ENCODE measurements around the gene EXTL1. TPM values are rescaled to one million over a fixed set of nuclear protein-coding genes. Genes with fewer than 3 reads are reported as not detected.
A peak's percentile ranks its signal among the peaks of the same experiment; 100 is the strongest.

EXTL1 gene
- total and polyA plus RNA-seq, 2 donors, result 0.09 to 0.14 TPM

- peaks cover 10 to 12% of the 10 kb centered on the region in 2 donors for H3K4me1 ChIP-seq (ENCODE audit: control insufficient read depth in 2 of 2, insufficient read depth in 2 of 2, low read length in 2 of 2)
- 37% methylated on average over 29 of the region's 29 CpGs for WGBS
- no peak overlapping the region for H3K27ac ChIP-seq (ENCODE audit: low read depth in 1 of 2, low read length in 1 of 2)
- no peak for DNase-seq (ENCODE audit: low read depth in 6 of 9, low spot score in 9 of 9)
- no peak overlapping the region for H3K4me3 ChIP-seq (ENCODE audit: low read length in 2 of 2)
- H3K27me3 ChIP-seq (ENCODE audit: control insufficient read depth in 2 of 2, insufficient read depth in 1 of 2, low read length in 1 of 2), result peaks cover 52 to 92% of the 10 kb centered on the region in 2 donors
- H3K36me3 ChIP-seq (ENCODE audit: control insufficient read depth in 2 of 2, insufficient read depth in 2 of 2, low read length in 1 of 2), result no peaks in the 10 kb centered on the region
- H3K9me3 ChIP-seq (ENCODE audit: control insufficient read depth in 2 of 2, insufficient read depth in 1 of 2, low read length in 1 of 2), result peaks cover 0 to 8% of the 10 kb centered on the region in 2 donors
Measured at GRCh38 chr1:26044971-26045721, 23.6 kb downstream of the EXTL1 start.

DNA sequence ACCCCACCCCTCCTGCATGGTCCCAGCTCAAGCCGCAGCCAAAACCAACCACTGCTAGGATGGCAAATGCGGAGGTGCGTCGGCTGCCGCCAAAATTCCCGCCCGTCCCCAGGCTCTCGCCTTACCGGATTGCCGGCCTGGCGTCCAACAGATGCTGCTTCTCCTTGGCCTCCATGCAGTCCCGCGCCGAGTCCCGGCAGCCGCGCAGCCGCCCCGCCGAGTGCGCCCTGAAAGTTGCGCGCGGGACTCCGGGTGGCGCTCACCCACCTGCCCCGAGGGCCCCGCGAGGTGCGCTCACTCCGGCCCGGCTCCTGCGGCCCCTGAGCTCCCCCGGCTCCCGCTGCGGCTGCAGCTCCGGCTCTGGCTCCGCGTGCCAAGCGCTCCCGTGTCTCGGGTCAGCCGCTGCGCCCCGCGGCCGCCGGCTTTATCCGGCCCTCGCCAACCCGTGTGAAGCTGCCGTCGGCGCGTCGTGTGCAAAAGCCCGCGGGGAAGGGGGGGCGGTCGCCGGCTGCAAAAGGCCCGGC is 24.2 kb downstream of the EXTL1 start, which contains the start of gene SLC30A2:
Gene SLC30A2 (minus strand): TSS at position 397 of the 524 bp plus-strand sequence. CDS start 222 bp downstream, at position 175.
- Histone ChIP-seq H3K36me3 (ENCODE audit: control insufficient read depth in 2 of 2, insufficient read depth in 2 of 2, low read length in 1 of 2) (no peaks in the 10 kb centered on the region), H3K9me3 (ENCODE audit: control insufficient read depth in 2 of 2, insufficient read depth in 1 of 2, low read length in 1 of 2) (peaks cover 0 to 8% of the 10 kb centered on the region in 2 donors), H3K4me1 (ENCODE audit: control insufficient read depth in 2 of 2, insufficient read depth in 2 of 2, low read length in 2 of 2) (peaks cover 10 to 12% of the 10 kb centered on the region in 2 donors), H3K27ac (ENCODE audit: low read depth in 1 of 2, low read length in 1 of 2) (no peak within 1 kb of the TSS), H3K4me3 (ENCODE audit: low read length in 2 of 2) (peak within 1 kb of the TSS in 1 of 2 donors; percentile 19), H3K27me3 (ENCODE audit: control insufficient read depth in 2 of 2, insufficient read depth in 1 of 2, low read length in 1 of 2) (peaks cover 52 to 97% of the 10 kb centered on the region in 2 donors)
- peak in 2 of 9 donors; percentile 47 to 57 for DNase-seq (ENCODE audit: low read depth in 6 of 9, low spot score in 9 of 9)
- 2% methylated on average over 62 of the region's 62 CpGs for WGBS

GRCh38 chr1:26046246-26047095 is 24.9 kb downstream of the EXTL1 start:
- peak overlapping the region in 1 of 2 donors; percentile 19 for H3K4me3 ChIP-seq (ENCODE audit: low read length in 2 of 2)
- H3K36me3 ChIP-seq (ENCODE audit: control insufficient read depth in 2 of 2, insufficient read depth in 2 of 2, low read length in 1 of 2), result no peaks in the 10 kb centered on the region
- 9% methylated on average over 57 of the region's 57 CpGs for WGBS
- peaks cover 10 to 12% of the 10 kb centered on the region in 2 donors for H3K4me1 ChIP-seq (ENCODE audit: control insufficient read depth in 2 of 2, insufficient read depth in 2 of 2, low read length in 2 of 2)
- peak in 3 of 9 donors; percentile 12 to 36 (median 33) for DNase-seq (ENCODE audit: low read depth in 6 of 9, low spot score in 9 of 9)
- no peak overlapping the region for H3K27ac ChIP-seq (ENCODE audit: low read depth in 1 of 2, low read length in 1 of 2)
- peaks cover 52 to 100% of the 10 kb centered on the region in 2 donors for H3K27me3 ChIP-seq (ENCODE audit: control insufficient read depth in 2 of 2, insufficient read depth in 1 of 2, low read length in 1 of 2)
- peaks cover 0 to 8% of the 10 kb centered on the region in 2 donors for H3K9me3 ChIP-seq (ENCODE audit: control insufficient read depth in 2 of 2, insufficient read depth in 1 of 2, low read length in 1 of 2)

DNA sequence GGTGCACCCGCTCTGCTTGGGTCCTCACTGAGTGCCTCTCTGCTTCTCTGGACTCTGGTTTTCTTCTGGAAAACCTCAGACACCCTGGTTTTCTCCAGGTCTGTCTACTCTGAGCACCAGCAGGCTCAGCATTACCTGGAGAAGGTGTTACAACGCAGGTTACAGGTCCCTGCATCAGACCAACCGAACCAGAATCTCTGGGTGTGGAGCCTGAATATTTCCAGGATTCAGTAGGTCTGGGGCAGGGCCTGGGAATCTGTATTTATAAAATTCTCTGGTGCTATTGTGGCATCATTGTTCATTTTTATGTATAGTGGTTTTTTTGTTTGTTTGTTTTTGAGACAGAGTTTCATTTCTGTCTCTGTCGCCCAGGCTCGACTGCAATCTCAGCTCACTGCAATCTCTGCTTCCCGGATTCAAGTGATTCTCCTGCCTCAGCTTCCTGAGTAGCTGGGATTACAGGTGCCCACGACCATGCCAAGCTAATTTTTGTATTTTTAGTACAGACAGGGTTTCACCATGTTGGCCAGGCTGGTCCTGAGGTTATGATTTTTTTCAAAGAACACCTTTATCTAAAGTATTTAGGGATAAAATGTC is 25.8 kb downstream of the EXTL1 start:
- Histone ChIP-seq H3K27ac (ENCODE audit: low read depth in 1 of 2, low read length in 1 of 2) (no peak overlapping the region), H3K4me3 (ENCODE audit: low read length in 2 of 2) (no peak overlapping the region), H3K36me3 (ENCODE audit: control insufficient read depth in 2 of 2, insufficient read depth in 2 of 2, low read length in 1 of 2) (no peaks in the 10 kb centered on the region), H3K4me1 (ENCODE audit: control insufficient read depth in 2 of 2, insufficient read depth in 2 of 2, low read length in 2 of 2) (peaks cover 10 to 12% of the 10 kb centered on the region in 2 donors), H3K27me3 (ENCODE audit: control insufficient read depth in 2 of 2, insufficient read depth in 1 of 2, low read length in 1 of 2) (peaks cover 52 to 100% of the 10 kb centered on the region in 2 donors), H3K9me3 (ENCODE audit: control insufficient read depth in 2 of 2, insufficient read depth in 1 of 2, low read length in 1 of 2) (peaks cover 0 to 8% of the 10 kb centered on the region in 2 donors)
- DNase-seq (ENCODE audit: low read depth in 6 of 9, low spot score in 9 of 9), result no peak
- WGBS, result 87% methylated on average over 7 of the region's 7 CpGs

DNA sequence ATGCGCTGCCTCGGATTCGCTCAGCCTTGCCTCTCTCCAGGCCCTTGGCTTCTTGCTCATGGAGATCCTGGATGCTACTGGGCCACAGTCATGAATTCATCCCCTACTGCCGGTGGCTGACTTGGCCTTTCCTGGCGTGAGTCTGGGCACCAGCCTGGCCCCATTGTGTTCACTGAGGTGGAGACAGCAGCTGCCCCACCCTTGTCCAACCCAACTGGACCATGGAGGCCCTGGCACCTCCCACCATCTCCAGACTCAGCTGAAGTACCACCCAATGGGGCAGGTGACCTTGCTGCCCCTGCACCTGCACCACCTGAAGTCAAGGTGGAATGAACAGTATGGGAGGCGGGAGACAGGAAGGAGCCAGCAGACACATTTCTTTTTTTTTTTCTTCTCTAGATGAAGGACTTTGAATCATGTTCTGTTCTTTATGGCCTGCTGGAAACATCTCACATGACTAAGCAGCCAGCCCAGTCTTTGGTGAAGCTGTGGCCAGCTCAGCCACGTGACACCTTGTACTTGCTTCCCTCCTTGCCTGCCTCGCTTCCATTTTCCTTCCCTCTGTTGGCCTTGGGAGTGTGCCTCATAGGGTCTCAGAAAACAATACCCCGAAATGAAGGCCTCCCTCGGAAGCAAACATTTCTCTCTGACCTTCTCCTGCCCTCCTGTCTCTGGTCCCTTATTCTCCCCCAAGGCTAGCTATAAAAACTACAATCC is 28.1 kb downstream of the EXTL1 start:
- no peak for DNase-seq (ENCODE audit: low read depth in 6 of 9, low spot score in 9 of 9)
- Histone ChIP-seq H3K27ac (ENCODE audit: low read depth in 1 of 2, low read length in 1 of 2) (no peak overlapping the region), H3K9me3 (ENCODE audit: control insufficient read depth in 2 of 2, insufficient read depth in 1 of 2, low read length in 1 of 2) (peaks cover 0 to 8% of the 10 kb centered on the region in 2 donors), H3K36me3 (ENCODE audit: control insufficient read depth in 2 of 2, insufficient read depth in 2 of 2, low read length in 1 of 2) (no peaks in the 10 kb centered on the region), H3K4me3 (ENCODE audit: low read length in 2 of 2) (no peak overlapping the region), H3K27me3 (ENCODE audit: control insufficient read depth in 2 of 2, insufficient read depth in 1 of 2, low read length in 1 of 2) (peaks cover 45 to 99% of the 10 kb centered on the region in 2 donors), H3K4me1 (ENCODE audit: control insufficient read depth in 2 of 2, insufficient read depth in 2 of 2, low read length in 2 of 2) (peaks cover 10 to 12% of the 10 kb centered on the region in 2 donors)
- WGBS, result 83% methylated on average over 10 of the region's 10 CpGs

DNA sequence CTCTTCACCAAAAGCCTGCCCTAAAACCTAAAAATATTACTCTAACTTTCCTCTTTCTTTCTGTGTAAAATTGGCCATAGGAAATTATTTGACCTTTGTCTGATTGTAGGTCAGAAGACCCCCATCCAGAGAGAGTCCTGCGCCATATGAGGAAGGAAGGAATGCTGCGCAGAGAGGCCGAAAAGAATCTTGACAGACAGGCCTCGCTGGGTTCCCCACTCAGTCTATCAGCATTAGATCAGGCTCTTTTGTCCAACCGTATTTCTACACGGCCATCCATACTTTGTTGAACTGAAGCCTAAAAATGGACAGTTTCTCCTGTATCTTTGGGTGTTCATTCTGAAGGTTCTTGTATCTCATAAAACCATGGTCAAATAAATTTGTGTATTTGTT is 28.7 kb downstream of the EXTL1 start:
- DNase-seq (ENCODE audit: low read depth in 6 of 9, low spot score in 9 of 9), result no peak
- H3K27ac ChIP-seq (ENCODE audit: low read depth in 1 of 2, low read length in 1 of 2), result no peak overlapping the region
- no peak overlapping the region for H3K4me3 ChIP-seq (ENCODE audit: low read length in 2 of 2)
- H3K27me3 ChIP-seq (ENCODE audit: control insufficient read depth in 2 of 2, insufficient read depth in 1 of 2, low read length in 1 of 2), result peaks cover 39 to 97% of the 10 kb centered on the region in 2 donors
- WGBS, result 98% methylated on average over 6 of the region's 6 CpGs
- H3K36me3 ChIP-seq (ENCODE audit: control insufficient read depth in 2 of 2, insufficient read depth in 2 of 2, low read length in 1 of 2), result no peaks in the 10 kb centered on the region
- H3K4me1 ChIP-seq (ENCODE audit: control insufficient read depth in 2 of 2, insufficient read depth in 2 of 2, low read length in 2 of 2), result peaks cover 10 to 11% of the 10 kb centered on the region in 2 donors
- peaks cover 0 to 5% of the 10 kb centered on the region in 2 donors for H3K9me3 ChIP-seq (ENCODE audit: control insufficient read depth in 2 of 2, insufficient read depth in 1 of 2, low read length in 1 of 2)

DNA sequence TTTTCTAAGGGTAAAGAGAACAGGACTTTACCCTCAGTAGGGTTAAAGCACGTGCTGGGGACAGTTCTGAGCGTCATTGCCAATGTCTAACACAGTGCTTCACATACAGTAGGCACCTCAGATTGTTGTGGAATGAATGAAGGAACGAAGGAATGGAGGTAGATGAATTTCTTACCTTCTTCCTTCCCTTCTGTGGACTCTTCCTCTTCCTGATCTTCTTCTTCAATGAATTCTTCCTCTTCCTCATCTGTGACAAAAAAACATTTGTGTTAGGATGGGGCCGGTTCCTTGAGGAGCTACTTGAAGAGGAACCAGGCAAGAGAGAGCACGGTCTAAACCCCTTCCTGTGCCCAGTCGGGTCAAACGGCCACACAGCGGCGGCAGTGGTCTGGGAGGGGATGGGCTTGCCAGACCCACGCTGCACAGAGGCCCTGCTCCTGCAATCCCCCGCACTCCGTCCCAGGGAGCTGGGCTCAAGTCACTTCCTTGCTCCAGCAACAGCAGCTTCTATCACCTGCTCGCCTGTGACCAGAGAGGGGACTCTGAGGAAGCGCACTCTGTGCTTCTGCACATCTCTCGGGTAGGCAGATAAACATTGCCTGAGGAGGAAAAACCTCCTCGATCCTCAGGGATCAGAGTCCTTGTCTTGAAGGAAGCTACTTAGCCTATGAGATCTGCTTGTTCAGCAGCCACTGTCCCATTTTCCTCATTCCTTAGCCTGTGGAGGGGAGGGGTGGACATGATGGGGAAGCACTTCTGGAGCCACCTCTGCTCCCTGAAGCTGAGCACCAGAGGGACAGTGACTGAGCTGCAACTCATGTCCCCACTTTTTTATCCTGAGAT is 32.4 kb downstream of the EXTL1 start:
- H3K27me3 ChIP-seq (ENCODE audit: control insufficient read depth in 2 of 2, insufficient read depth in 1 of 2, low read length in 1 of 2), result peaks cover 7 to 79% of the 10 kb centered on the region in 2 donors
- H3K27ac ChIP-seq (ENCODE audit: low read depth in 1 of 2, low read length in 1 of 2), result no peak overlapping the region
- peaks cover 0 to 5% of the 10 kb centered on the region in 2 donors for H3K9me3 ChIP-seq (ENCODE audit: control insufficient read depth in 2 of 2, insufficient read depth in 1 of 2, low read length in 1 of 2)
- no peaks in the 10 kb centered on the region for H3K4me1 ChIP-seq (ENCODE audit: control insufficient read depth in 2 of 2, insufficient read depth in 2 of 2, low read length in 2 of 2)
- WGBS, result 49% methylated on average over 16 of the region's 16 CpGs
- no peak overlapping the region for H3K4me3 ChIP-seq (ENCODE audit: low read length in 2 of 2)
- H3K36me3 ChIP-seq (ENCODE audit: control insufficient read depth in 2 of 2, insufficient read depth in 2 of 2, low read length in 1 of 2), result no peaks in the 10 kb centered on the region
- DNase-seq (ENCODE audit: low read depth in 6 of 9, low spot score in 9 of 9), result no peak

GRCh38 chr1:26055041-26055440 is 33.5 kb downstream of the EXTL1 start:
- no peak for DNase-seq (ENCODE audit: low read depth in 6 of 9, low spot score in 9 of 9)
- Histone ChIP-seq H3K4me3 (ENCODE audit: low read length in 2 of 2) (no peak overlapping the region), H3K36me3 (ENCODE audit: control insufficient read depth in 2 of 2, insufficient read depth in 2 of 2, low read length in 1 of 2) (no peaks in the 10 kb centered on the region), H3K9me3 (ENCODE audit: control insufficient read depth in 2 of 2, insufficient read depth in 1 of 2, low read length in 1 of 2) (peaks cover 0 to 5% of the 10 kb centered on the region in 2 donors), H3K27ac (ENCODE audit: low read depth in 1 of 2, low read length in 1 of 2) (no peak overlapping the region), H3K4me1 (ENCODE audit: control insufficient read depth in 2 of 2, insufficient read depth in 2 of 2, low read length in 2 of 2) (no peaks in the 10 kb centered on the region), H3K27me3 (ENCODE audit: control insufficient read depth in 2 of 2, insufficient read depth in 1 of 2, low read length in 1 of 2) (peaks cover 7 to 73% of the 10 kb centered on the region in 2 donors)
- WGBS, result 95% methylated on average over 2 of the region's 2 CpGs

All from thymus (tissue), 11 donors.